NT2/D1 (cell line): ENCODE measurements around the gene IL25.
"Not testable (repeated sequence)": the region's sequence is repeated elsewhere in the genome, so short reads cannot be mapped to it uniquely, and the experiment has no call there.

ENCODE experiments used
- DNase-seq: peaks from one replicate; pipeline ENCODE4 v3.0.0-alpha.2; 2011; ENCODE audit warnings: low read depth, low spot score
- H3K27me3 ChIP-seq: 2 replicates; pipeline ENCODE4 v1.6.0; 2011; ENCODE audit warnings: mild to moderate bottlenecking; ENCODE audit not compliant: insufficient read length, insufficient read depth
- H3K36me3 ChIP-seq: 2 replicates; pipeline ENCODE4 v1.6.1; 2011; ENCODE audit warnings: mild to moderate bottlenecking, low read length, mixed read lengths; ENCODE audit not compliant: insufficient read depth, insufficient read length
- H3K4me1 ChIP-seq: 2 replicates; pipeline ENCODE4 v1.5.1; 2011; ENCODE audit not compliant: insufficient read depth, insufficient read length
- H3K4me3 ChIP-seq: 2 replicates; pipeline ENCODE4 v1.5.1; 2011; ENCODE audit warnings: low read depth; ENCODE audit not compliant: insufficient read length
- H3K9ac ChIP-seq: 2 replicates; pipeline ENCODE4 v1.6.0; 2011; ENCODE audit warnings: low read depth; ENCODE audit not compliant: insufficient read length
- H3K9me3 ChIP-seq: 2 replicates; pipeline ENCODE4 v1.5.1; 2011; ENCODE audit warnings: mild to moderate bottlenecking, low read length; ENCODE audit not compliant: insufficient read depth
- SUZ12 ChIP-seq: IDR thresholded peaks from 2 replicates; pipeline ENCODE4 v1.6.1; 2011; ENCODE audit not compliant: insufficient read length, insufficient read depth; ENCODE audit errors: extremely low read depth
- YY1 ChIP-seq: IDR thresholded peaks from 2 replicates; pipeline ENCODE4 v1.6.1; 2011; ENCODE audit not compliant: insufficient read length, insufficient read depth
- ZNF274 ChIP-seq: IDR thresholded peaks from 2 replicates; pipeline ENCODE4 v1.6.1; 2011; ENCODE audit warnings: mild to moderate bottlenecking, low read depth, low read length

The IL25 gene

DNA sequence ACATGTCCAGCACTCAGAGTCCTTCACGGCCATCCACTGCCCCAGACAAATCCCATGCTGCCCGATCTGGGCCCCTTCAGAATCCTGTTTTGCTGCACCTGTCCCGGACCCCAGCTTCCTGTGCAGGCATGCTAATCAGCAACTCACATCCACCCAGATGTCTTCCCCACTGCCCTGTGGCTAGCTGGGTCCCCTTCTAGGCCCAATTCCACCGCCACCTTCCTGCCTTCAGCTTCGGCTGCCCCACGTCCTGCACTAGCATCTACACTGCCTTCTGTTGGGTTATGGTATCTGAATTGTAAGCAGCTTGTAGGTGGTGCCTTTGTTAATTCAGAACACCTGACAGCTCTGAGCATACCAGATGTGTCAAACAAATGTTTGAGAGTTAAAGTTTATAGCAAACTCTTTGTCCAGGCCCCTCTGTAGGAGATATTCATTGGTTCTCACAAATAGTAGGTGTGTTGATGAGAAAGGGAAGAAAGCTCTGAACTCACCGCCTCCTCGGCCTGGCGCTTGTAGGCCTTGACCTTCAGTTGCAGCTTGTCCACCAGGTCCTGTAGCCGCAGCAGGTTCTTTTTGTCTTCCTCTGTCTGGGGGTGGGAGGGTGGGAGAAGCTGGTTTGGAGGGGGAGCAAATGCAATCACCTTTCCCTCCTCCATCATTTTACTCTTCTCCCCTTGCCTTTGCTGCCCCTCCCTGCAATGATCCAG lies 10.3 kb downstream of the IL25 start:
- Histone ChIP-seq H3K36me3 (peaks cover 20% of the 10 kb centered on the region), H3K4me3 (no peak overlapping the region), H3K4me1 (peaks cover 5% of the 10 kb centered on the region), H3K9ac (no peak overlapping the region), H3K9me3 (no peaks in the 10 kb centered on the region), H3K27me3 (peaks cover 9% of the 10 kb centered on the region)
- no peak for DNase-seq
- TF ChIP-seq SUZ12: no peak
- no peak for TF ChIP-seq YY1
- no peak for TF ChIP-seq ZNF274

DNA sequence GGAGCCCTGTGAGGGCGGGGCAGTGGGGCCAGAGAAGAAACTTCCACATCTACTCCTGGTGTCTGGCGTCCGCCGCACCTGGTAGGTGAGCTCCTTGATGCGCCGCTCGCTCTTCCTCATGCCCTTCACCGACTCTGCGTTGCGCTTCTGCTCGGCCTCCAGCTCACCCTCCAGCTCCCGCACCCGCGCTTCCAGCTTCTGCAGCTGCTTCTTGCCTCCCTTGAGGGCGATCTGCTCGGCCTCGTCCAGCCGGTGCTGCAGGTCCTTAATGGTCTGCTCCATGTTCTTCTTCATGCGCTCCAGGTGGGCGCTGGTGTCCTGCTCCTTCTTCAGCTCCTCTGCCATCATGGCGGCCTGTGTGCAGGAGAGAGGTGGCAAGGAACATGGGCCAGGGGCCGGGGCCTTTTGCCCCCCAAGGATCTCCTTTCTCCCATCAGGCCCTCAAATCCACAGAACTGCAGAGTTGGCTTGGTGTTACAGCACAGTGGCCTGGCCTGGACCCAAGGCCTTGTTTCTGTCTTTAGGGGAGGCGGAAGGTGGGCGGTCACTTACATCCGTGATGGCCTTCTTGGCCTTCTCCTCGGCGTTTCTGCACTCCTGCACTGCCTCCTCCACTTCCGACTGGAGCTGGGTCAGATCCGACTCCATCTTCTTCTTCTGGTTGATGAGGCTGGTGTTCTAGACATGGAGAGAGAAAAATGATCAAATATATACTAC lies 11.9 kb downstream of the IL25 start:
- H3K36me3 ChIP-seq: peaks cover 20% of the 10 kb centered on the region
- H3K4me1 ChIP-seq: peaks cover 13% of the 10 kb centered on the region
- H3K9me3 ChIP-seq: no peaks in the 10 kb centered on the region
- no peak overlapping the region for H3K4me3 ChIP-seq
- DNase-seq: no peak
- H3K27me3 ChIP-seq: no peaks in the 10 kb centered on the region
- H3K9ac ChIP-seq: no peak overlapping the region
- no peak for TF ChIP-seq ZNF274
- TF ChIP-seq SUZ12: no peak
- no peak for TF ChIP-seq YY1

DNA sequence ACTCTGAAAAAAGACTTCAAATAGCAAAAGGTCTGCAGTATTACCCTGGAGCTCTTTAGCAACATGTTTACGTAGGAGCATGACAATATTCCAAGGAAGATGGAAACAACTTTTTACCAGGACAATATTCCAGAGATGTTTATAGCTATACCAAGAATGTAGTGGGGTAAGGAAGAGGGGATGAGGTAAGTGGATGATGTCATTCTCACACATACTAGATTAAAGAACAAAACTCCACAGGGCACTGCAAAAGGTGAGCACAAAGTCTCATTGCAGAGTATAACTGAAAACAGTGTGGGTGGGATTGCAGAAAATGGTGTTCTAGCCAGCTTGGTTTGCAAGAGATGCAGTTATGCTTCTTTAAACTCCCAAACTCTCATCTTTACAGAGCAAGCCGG lies 12.6 kb downstream of the IL25 start:
- Histone ChIP-seq H3K27me3 (no peaks in the 10 kb centered on the region), H3K4me1 (peaks cover 12% of the 10 kb centered on the region), H3K9me3 (no peaks in the 10 kb centered on the region), H3K9ac (no peak overlapping the region), H3K4me3 (no peak overlapping the region), H3K36me3 (peaks cover 20% of the 10 kb centered on the region)
- no peak for DNase-seq
- TF ChIP-seq ZNF274: no peak
- TF ChIP-seq SUZ12: no peak
- TF ChIP-seq YY1: no peak

DNA sequence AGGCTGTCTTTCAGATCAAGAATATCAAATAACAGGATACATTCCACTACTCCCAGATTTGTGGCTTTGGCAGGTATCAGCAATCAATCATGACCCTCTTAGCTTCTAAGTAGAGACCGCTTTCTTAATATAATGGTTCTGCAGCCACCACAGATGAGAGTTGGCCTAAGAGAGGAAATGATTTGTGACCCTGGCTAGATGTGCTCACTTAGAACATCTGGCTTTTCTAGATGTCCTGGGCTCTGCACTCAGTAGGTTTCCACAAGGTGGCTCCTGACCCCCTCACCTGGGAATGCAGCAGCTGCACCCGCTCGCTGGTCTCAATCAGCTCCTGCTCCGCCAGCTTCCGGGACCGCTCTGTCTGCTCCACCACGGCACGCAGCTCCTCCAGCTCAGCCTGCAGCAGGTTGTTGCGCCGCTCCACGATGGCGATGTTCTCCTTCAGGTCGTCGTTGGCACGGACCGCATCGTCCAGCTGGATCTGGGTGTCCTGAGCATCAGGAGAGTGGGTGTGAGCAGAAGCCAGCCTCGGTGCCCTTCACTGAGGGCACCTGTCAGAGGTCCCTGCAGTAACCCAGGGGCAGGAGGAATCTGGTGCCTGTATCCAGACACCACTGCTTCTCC lies 13.1 kb downstream of the IL25 start:
- TF ChIP-seq ZNF274 (no peak), YY1 (no peak), SUZ12 (no peak)
- no peak overlapping the region for H3K9ac ChIP-seq
- no peak for DNase-seq

DNA sequence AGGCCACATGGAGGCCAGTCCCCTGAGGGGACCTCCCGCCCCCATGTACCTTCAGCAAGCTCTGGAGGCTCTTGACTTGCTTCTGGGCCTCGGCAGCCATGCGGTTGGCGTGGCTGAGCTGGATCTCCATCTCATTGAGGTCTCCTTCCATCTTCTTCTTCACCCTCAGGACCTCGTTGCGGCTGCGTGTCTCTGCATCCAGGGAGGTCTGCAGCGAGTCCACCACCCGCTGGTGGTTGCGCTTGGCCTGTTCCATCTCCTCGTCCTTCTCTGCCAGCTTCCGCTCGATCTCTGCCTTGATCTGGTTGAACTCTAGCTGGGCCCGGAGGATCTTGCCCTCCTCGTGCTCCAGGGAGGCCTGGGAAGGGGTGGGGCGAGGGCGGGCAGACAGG lies 13.7 kb downstream of the IL25 start:
- not testable (repeated sequence) for H3K27me3 ChIP-seq, H3K9ac ChIP-seq, H3K4me3 ChIP-seq, H3K9me3 ChIP-seq, DNase-seq
- Histone ChIP-seq H3K36me3 (peaks cover 17% of the 10 kb centered on the region), H3K4me1 (peaks cover 12% of the 10 kb centered on the region)

More for the DNA sequence above, 13.1 kb downstream of the IL25 start:
- H3K4me3 ChIP-seq: no peak overlapping the region
- no peaks in the 10 kb centered on the region for H3K27me3 ChIP-seq
- peaks cover 12% of the 10 kb centered on the region for H3K4me1 ChIP-seq
- H3K9me3 ChIP-seq: no peaks in the 10 kb centered on the region
- H3K36me3 ChIP-seq: peaks cover 20% of the 10 kb centered on the region

DNA sequence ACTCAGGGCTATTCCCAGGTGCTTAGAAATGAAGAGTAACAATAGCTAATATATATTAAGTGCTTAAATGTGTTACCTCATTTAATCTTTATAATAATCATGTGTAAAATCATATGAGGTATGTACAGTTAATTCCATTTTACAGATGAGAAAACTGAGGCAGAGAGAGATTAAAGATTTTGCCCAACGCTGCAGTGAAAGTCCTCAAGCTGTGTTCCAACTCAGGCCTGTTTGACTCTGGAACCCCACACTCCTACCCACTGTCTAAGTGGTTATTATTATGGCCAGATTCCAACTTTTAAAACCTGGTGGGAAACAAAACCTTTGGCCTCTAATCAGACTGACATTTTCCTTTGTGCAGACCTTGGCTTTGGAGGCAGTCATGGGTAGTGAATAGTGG lies 14.4 kb downstream of the IL25 start:
- Histone ChIP-seq H3K4me3 (no peak overlapping the region), H3K9me3 (no peaks in the 10 kb centered on the region), H3K27me3 (no peaks in the 10 kb centered on the region), H3K4me1 (peaks cover 12% of the 10 kb centered on the region), H3K36me3 (peaks cover 13% of the 10 kb centered on the region), H3K9ac (no peak overlapping the region)
- TF ChIP-seq SUZ12 (no peak), YY1 (no peak), ZNF274 (no peak)
- DNase-seq: no peak

DNA sequence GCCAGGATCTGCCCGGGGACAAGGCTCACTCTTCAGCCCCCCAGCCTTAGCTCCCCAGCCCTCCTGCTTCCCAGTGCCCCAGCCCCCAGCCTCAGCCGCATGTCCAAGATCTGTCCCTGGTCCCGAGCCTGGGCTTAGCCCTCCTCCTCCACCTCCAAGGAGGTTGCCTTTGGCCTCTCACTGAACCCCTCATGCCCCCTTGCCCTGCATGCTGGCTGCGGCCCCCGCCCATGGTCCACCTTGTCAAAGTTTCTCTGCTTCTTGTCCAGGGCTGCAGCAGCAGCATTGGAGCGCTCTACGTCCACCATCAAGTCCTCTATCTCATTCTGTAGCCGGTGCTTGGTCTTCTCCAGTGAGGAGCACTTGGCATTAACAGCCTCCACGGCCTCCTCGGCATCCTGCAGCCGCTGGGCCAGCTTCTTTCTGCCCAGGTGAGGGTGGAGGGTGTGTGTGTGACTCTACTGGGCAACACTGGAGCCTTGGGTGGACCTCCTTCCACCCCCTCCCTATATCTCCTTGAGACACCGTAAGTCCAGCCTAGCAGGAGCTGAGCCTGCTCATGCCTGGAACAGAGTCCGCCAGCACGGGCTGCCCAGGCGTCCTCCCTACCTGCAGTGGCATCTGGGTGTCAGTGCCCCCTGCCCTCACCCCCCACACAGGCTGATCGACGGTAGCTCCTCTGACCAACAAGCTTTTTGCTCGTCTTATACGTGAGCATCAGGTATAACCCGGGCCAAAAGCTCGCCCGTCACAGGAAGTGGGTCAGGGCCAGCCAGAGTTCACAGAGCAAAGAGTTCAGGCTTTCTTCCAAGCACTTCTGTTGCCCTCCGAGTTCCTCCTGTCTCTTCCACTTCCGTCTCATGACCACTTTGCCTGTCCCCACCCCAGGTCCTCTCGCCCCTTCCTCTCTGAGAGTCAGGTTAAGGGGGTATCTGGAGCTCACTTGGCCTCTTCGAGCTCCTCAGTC lies 15.6 kb downstream of the IL25 start:
- H3K36me3 ChIP-seq: peaks cover 8% of the 10 kb centered on the region
- peaks cover 12% of the 10 kb centered on the region for H3K4me1 ChIP-seq
- DNase-seq: no peak
- no peak overlapping the region for H3K4me3 ChIP-seq
- H3K9ac ChIP-seq: no peak overlapping the region
- TF ChIP-seq SUZ12: no peak
- no peaks in the 10 kb centered on the region for H3K27me3 ChIP-seq
- H3K9me3 ChIP-seq: no peaks in the 10 kb centered on the region
